BLaER1 treated with 17β-estradiol and CSF1 and Interleukin-3, amounts not matched to agents 10 nM and 100 nM (cell line): Measurements from ENCODE around the gene IFT80.

Experiments
- H3K27ac ChIP-seq, 11 experiments: shearing (Covaris generic); formaldehyde crosslinking; 2 replicates each; pipeline ENCODE4 v1.8.1; 2022
- H3K27me3 ChIP-seq, 11 experiments: shearing (Covaris generic); formaldehyde crosslinking; 2 replicates each; pipeline ENCODE4 v1.8.1; 2022
- H3K36me3 ChIP-seq, 11 experiments: shearing (Covaris generic); formaldehyde crosslinking; 2 replicates each; pipeline ENCODE4 v1.8.1; 2022
- H3K4me1 ChIP-seq, 10 experiments: shearing (Covaris generic); formaldehyde crosslinking; 2 replicates each; pipeline ENCODE4 v1.8.1; 2022
- H3K4me2 ChIP-seq, 11 experiments: shearing (Covaris generic); formaldehyde crosslinking; 2 replicates each; pipeline ENCODE4 v1.8.1; 2022
- H3K4me3 ChIP-seq, 10 experiments: shearing (Covaris generic); formaldehyde crosslinking; 2 replicates each; pipeline ENCODE4 v1.8.1; 2022
- H3K9ac ChIP-seq, 11 experiments: shearing (Covaris generic); formaldehyde crosslinking; 2 replicates each; pipeline ENCODE4 v1.8.1; 2022
- H3K9me3 ChIP-seq, 11 experiments: shearing (Covaris generic); formaldehyde crosslinking; replicated peaks in 1 of 11; 2 replicates each; pipeline ENCODE4 v1.8.1; 2022
- H4K20me1 ChIP-seq, 11 experiments: shearing (Covaris generic); formaldehyde crosslinking; 2 replicates each; pipeline ENCODE4 v1.8.1; 2022
- Cebpa-rat ChIP-seq, 11 experiments: shearing (Covaris generic); IDR thresholded peaks; 2 replicates each; pipeline ENCODE4 v1.8.1; 2022

The IFT80 gene

GRCh38 chr3:160403028-160403545, 4.1 kb upstream of the IFT80 start:
- Histone ChIP-seq H3K9me3 (no peaks in the 10 kb centered on the region), H3K9ac (peak overlapping the region; percentile 91 to 98 (median 97); a peak in 21 of 22 replicates), H4K20me1 (peaks cover 0 to 78% (median 56%) of the 10 kb centered on the region in 11 experiments; a peak in 18 of 22 replicates), H3K27me3 (no peaks in the 10 kb centered on the region), H3K36me3 (peaks cover 0 to 71% (median 40%) of the 10 kb centered on the region in 11 experiments; a peak in 18 of 22 replicates), H3K27ac (peak overlapping the region; percentile 21 to 98 (median 96); a peak in 18 of 22 replicates), H3K4me1 (peaks cover 12 to 33% (median 23%) of the 10 kb centered on the region in 10 experiments), H3K4me3 (peak overlapping the region; percentile 82 to 94 (median 92)), H3K4me2 (peak overlapping the region; percentile 75 to 94 (median 87); a peak in 21 of 22 replicates)
- TF ChIP-seq Cebpa-rat (IDR thresholded peaks at IDR 0.05) = no peak

- H4K20me1 ChIP-seq = peaks cover 0 to 71% (median 56%) of the 10 kb centered on the region in 11 experiments; a peak in 18 of 22 replicates
- peak overlapping the region; percentile 77 to 98 (median 96); a peak in 20 of 22 replicates for H3K27ac ChIP-seq
These were observed 3.4 kb upstream of the IFT80 start for GRCh38 chr3:160402221-160403027.

GRCh38 chr3:160401291-160402095, 2.5 kb upstream of the IFT80 start:
- no peak for TF ChIP-seq Cebpa-rat (IDR thresholded peaks at IDR 0.05)
- H3K4me1 ChIP-seq = peaks cover 18 to 45% (median 28%) of the 10 kb centered on the region in 10 experiments
- H3K27me3 ChIP-seq = no peaks in the 10 kb centered on the region
- peak overlapping the region; percentile 75 to 94 (median 87) for H3K4me2 ChIP-seq
- H3K9me3 ChIP-seq = no peaks in the 10 kb centered on the region
- peak overlapping the region; percentile 77 to 98 (median 96); a peak in 21 of 22 replicates for H3K27ac ChIP-seq
- peak overlapping the region; percentile 82 to 94 (median 92) for H3K4me3 ChIP-seq
- H4K20me1 ChIP-seq = peaks cover 0 to 62% (median 56%) of the 10 kb centered on the region in 11 experiments; a peak in 18 of 22 replicates
- H3K9ac ChIP-seq = peak overlapping the region; percentile 91 to 98 (median 97)
- H3K36me3 ChIP-seq = peaks cover 0 to 55% (median 24%) of the 10 kb centered on the region in 11 experiments; a peak in 14 of 22 replicates

More at GRCh38 chr3:160402221-160403027, 3.4 kb upstream of the IFT80 start:
- Histone ChIP-seq H3K9me3 (no peaks in the 10 kb centered on the region), H3K4me3 (peak overlapping the region; percentile 82 to 94 (median 92)), H3K4me2 (peak overlapping the region; percentile 75 to 94 (median 87); a peak in 21 of 22 replicates), H3K4me1 (peaks cover 18 to 40% (median 28%) of the 10 kb centered on the region in 10 experiments), H3K36me3 (peaks cover 0 to 64% (median 34%) of the 10 kb centered on the region in 11 experiments; a peak in 18 of 22 replicates), H3K9ac (peak overlapping the region; percentile 91 to 98 (median 97)), H3K27me3 (no peaks in the 10 kb centered on the region)
- no peak for TF ChIP-seq Cebpa-rat (IDR thresholded peaks at IDR 0.05)

DNA sequence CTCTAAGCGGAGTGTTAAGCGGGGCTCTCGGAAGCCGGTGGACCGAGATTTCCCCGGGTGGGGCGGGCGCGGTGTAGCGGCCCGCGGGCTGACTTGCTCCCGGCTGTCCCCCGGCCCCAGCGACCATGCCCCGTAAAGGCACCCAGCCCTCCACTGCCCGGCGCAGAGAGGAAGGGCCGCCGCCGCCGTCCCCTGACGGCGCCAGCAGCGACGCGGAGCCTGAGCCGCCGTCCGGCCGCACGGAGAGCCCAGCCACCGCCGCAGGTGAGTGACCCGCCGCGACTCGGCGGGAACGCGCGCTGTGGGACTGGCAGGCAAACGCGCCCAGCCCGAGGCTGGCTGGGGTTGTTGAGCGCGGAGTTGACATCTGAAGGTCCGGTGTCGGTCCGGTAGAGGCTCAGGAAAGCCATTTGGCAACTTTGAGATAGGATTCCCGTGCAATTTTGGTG, 1.7 kb upstream of the IFT80 start:
- peaks cover 0 to 59% (median 52%) of the 10 kb centered on the region in 11 experiments; a peak in 18 of 22 replicates for H4K20me1 ChIP-seq
- peaks cover 0 to 47% (median 17%) of the 10 kb centered on the region in 11 experiments; a peak in 13 of 22 replicates for H3K36me3 ChIP-seq
- peaks cover 18 to 45% (median 29%) of the 10 kb centered on the region in 10 experiments for H3K4me1 ChIP-seq
- peak overlapping the region; percentile 82 to 94 (median 92) for H3K4me3 ChIP-seq
- H3K4me2 ChIP-seq = peak overlapping the region; percentile 75 to 94 (median 87)
- H3K9me3 ChIP-seq = no peaks in the 10 kb centered on the region
- H3K9ac ChIP-seq = peak overlapping the region; percentile 91 to 98 (median 97)
- no peaks in the 10 kb centered on the region for H3K27me3 ChIP-seq
- no peak for TF ChIP-seq Cebpa-rat (IDR thresholded peaks at IDR 0.05)
- peak overlapping the region; percentile 77 to 98 (median 96) for H3K27ac ChIP-seq

- Histone ChIP-seq H3K4me3 (peak overlapping the region; percentile 82 to 94 (median 92)), H3K27ac (peak overlapping the region; percentile 77 to 98 (median 96)), H3K4me2 (peak overlapping the region; percentile 75 to 94 (median 87)), H4K20me1 (peaks cover 0 to 56% (median 50%) of the 10 kb centered on the region in 11 experiments; a peak in 18 of 22 replicates), H3K36me3 (peaks cover 0 to 42% (median 15%) of the 10 kb centered on the region in 11 experiments; a peak in 12 of 22 replicates), H3K9ac (peak overlapping the region; percentile 91 to 98 (median 97)), H3K4me1 (peaks cover 18 to 43% (median 32%) of the 10 kb centered on the region in 10 experiments), H3K9me3 (no peaks in the 10 kb centered on the region), H3K27me3 (no peaks in the 10 kb centered on the region)
- no peak for TF ChIP-seq Cebpa-rat (IDR thresholded peaks at IDR 0.05)
These were observed 1.1 kb upstream of the IFT80 start for GRCh38 chr3:160400030-160400701.

- Histone ChIP-seq H3K4me1 (peaks cover 7 to 29% (median 20%) of the 10 kb centered on the region in 10 experiments), H3K36me3 (peaks cover 0 to 37% (median 6%) of the 10 kb centered on the region in 11 experiments; a peak in 10 of 22 replicates), H4K20me1 (peaks cover 0 to 42% (median 37%) of the 10 kb centered on the region in 11 experiments; a peak in 18 of 22 replicates), H3K9me3 (no peaks in the 10 kb centered on the region), H3K4me3 (peak overlapping the region; percentile 82 to 94 (median 92)), H3K9ac (peak overlapping the region; percentile 91 to 98 (median 97)), H3K4me2 (peak overlapping the region; percentile 73 to 94 (median 85)), H3K27ac (peak overlapping the region; percentile 77 to 98 (median 96); a peak in 20 of 22 replicates), H3K27me3 (no peaks in the 10 kb centered on the region)
- no peak for TF ChIP-seq Cebpa-rat (IDR thresholded peaks at IDR 0.05)
These were observed 253 bp downstream of the IFT80 start for GRCh38 chr3:160398820-160399124.

GRCh38 chr3:160395297-160395696, 3.7 kb downstream of the IFT80 start:
- no peak overlapping the region for H3K27ac ChIP-seq
- no peak overlapping the region for H3K9ac ChIP-seq
- H3K4me3 ChIP-seq = no peak overlapping the region
- peaks cover 0 to 20% (median 0%) of the 10 kb centered on the region in 11 experiments; a peak in 2 of 22 replicates for H3K36me3 ChIP-seq
- no peaks in the 10 kb centered on the region for H3K27me3 ChIP-seq
- H3K4me1 ChIP-seq = peaks cover 7 to 18% (median 15%) of the 10 kb centered on the region in 10 experiments
- no peak for TF ChIP-seq Cebpa-rat (IDR thresholded peaks at IDR 0.05)
- peaks cover 0 to 7% (median 2%) of the 10 kb centered on the region in 11 experiments; a peak in 11 of 22 replicates for H4K20me1 ChIP-seq
- H3K9me3 ChIP-seq = no peaks in the 10 kb centered on the region
- H3K4me2 ChIP-seq = peak overlapping the region in 2 of 11 experiments; percentile 10 to 17; a peak in 1 of 22 replicates
